KMS-11 (cell line): ENCODE measurements around the gene TRIP13.

Experiments used
- H2AFZ ChIP-seq: fragments of 200-600 bp; sonication (generic); 2 replicates; pipeline ENCODE4 v1.6.1; 2016; ENCODE audit warnings: antibody characterized with exemption, mixed run types, low read depth
- H3K27ac ChIP-seq: fragments of 200-600 bp; sonication (generic); 2 replicates; pipeline ENCODE4 v1.6.1; 2016; ENCODE audit warnings: mild to moderate bottlenecking, mixed run types
- H3K27me3 ChIP-seq: fragments of 200-600 bp; sonication (generic); 2 replicates; pipeline ENCODE4 v1.6.1; 2017; ENCODE audit warnings: mild to moderate bottlenecking, low read depth, mixed run types, moderate library complexity; ENCODE audit not compliant: insufficient read depth
- H3K36me3 ChIP-seq: fragments of 200-600 bp; sonication (generic); 2 replicates; pipeline ENCODE4 v1.6.1; 2017; ENCODE audit warnings: mild to moderate bottlenecking, mixed run types; ENCODE audit not compliant: insufficient read depth
- H3K4me1 ChIP-seq: fragments of 200-600 bp; sonication (generic); 2 replicates; pipeline ENCODE4 v1.6.1; 2016; ENCODE audit warnings: mild to moderate bottlenecking, low read depth, mixed run types; ENCODE audit not compliant: poor library complexity, severe bottlenecking
- H3K4me2 ChIP-seq: fragments of 200-600 bp; sonication (generic); 2 replicates; pipeline ENCODE4 v1.7.0; 2016; ENCODE audit warnings: mild to moderate bottlenecking, mixed run types
- H3K4me3 ChIP-seq: fragments of 200-600 bp; sonication (generic); IDR thresholded peaks from 2 replicates; pipeline ENCODE4 v1.6.1; 2017; ENCODE audit warnings: low read depth, low read length, mixed read lengths; ENCODE audit not compliant: insufficient read depth
- H3K79me2 ChIP-seq: fragments of 200-600 bp; sonication (generic); 2 replicates; pipeline ENCODE4 v1.6.1; 2016; ENCODE audit warnings: low read depth, mixed run types; ENCODE audit not compliant: insufficient read depth
- H3K9ac ChIP-seq: fragments of 200-600 bp; sonication (generic); 2 replicates; pipeline ENCODE4 v1.6.1; 2016; ENCODE audit warnings: mild to moderate bottlenecking, mixed run types
- H4K20me1 ChIP-seq: fragments of 200-600 bp; sonication (generic); 2 replicates; pipeline ENCODE4 v1.6.1; 2016; ENCODE audit warnings: mild to moderate bottlenecking, mixed run types; ENCODE audit not compliant: insufficient read depth
- TF ChIP-seq, protein P1 (sequence below): fragments of 200-600 bp; sonication (generic); conservative IDR thresholded peaks from 2 replicates; pipeline ENCODE4 v1.6.1; 2017; ENCODE audit warnings: low read depth, mild to moderate bottlenecking, antibody characterized with exemption, low read length, moderate library complexity, mixed read lengths

Gene TRIP13

GRCh38 chr5:962386-962785 is 69.7 kb downstream of the TRIP13 start:
- H3K27me3 ChIP-seq, result no peaks in the 10 kb centered on the region; the same call in 1 of the 2 replicates

DNA sequence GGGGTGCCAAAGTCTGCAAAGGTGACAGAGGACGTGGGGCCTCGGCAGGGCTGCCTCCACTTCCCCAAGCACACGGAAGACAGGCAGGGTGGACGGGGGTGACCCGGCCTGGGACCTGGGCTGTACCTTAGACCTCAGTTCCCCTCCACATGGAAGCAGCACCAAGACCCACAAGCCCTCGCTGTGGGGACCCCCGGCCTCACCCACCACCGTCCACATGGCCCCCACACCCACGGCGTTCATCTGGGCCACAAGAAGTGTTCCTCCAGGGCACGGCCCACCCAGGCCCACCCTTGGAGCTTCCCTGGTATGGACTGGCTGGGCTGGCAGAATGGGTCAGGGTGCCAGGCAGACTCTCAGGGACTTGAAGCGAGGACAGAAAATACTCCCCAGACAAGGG is 70.1 kb downstream of the TRIP13 start:
- H3K4me1 ChIP-seq, result peaks cover 54% of the 10 kb centered on the region
- no peaks in the 10 kb centered on the region for H3K36me3 ChIP-seq
- H3K4me3 ChIP-seq, result no peak overlapping the region
- peak overlapping the region; percentile 91 for H3K27ac ChIP-seq
- H2AFZ ChIP-seq, result no peak overlapping the region
- no peaks in the 10 kb centered on the region; the same call in 1 of the 2 replicates for H3K27me3 ChIP-seq
- no peaks in the 10 kb centered on the region for H4K20me1 ChIP-seq
- H3K79me2 ChIP-seq, result no peaks in the 10 kb centered on the region; the same call in 1 of the 2 replicates
- peak overlapping the region; percentile 76 for H3K4me2 ChIP-seq
- peak overlapping the region; percentile 63; the same call in 1 of the 2 replicates for H3K9ac ChIP-seq
- TF ChIP-seq, protein P1, sequence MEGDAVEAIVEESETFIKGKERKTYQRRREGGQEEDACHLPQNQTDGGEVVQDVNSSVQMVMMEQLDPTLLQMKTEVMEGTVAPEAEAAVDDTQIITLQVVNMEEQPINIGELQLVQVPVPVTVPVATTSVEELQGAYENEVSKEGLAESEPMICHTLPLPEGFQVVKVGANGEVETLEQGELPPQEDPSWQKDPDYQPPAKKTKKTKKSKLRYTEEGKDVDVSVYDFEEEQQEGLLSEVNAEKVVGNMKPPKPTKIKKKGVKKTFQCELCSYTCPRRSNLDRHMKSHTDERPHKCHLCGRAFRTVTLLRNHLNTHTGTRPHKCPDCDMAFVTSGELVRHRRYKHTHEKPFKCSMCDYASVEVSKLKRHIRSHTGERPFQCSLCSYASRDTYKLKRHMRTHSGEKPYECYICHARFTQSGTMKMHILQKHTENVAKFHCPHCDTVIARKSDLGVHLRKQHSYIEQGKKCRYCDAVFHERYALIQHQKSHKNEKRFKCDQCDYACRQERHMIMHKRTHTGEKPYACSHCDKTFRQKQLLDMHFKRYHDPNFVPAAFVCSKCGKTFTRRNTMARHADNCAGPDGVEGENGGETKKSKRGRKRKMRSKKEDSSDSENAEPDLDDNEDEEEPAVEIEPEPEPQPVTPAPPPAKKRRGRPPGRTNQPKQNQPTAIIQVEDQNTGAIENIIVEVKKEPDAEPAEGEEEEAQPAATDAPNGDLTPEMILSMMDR, result no peak

More at GRCh38 chr5:962386-962785, 69.7 kb downstream of the TRIP13 start:
- peak overlapping the region; percentile 63; the same call in 1 of the 2 replicates for H3K9ac ChIP-seq
- no peaks in the 10 kb centered on the region for H4K20me1 ChIP-seq
- no peaks in the 10 kb centered on the region for H3K36me3 ChIP-seq
- no peak overlapping the region for H2AFZ ChIP-seq
- peak overlapping the region; percentile 91 for H3K27ac ChIP-seq
- TF ChIP-seq, protein P1, result no peak
- H3K4me1 ChIP-seq, result peaks cover 58% of the 10 kb centered on the region
- H3K79me2 ChIP-seq, result no peaks in the 10 kb centered on the region; the same call in 1 of the 2 replicates
- no peak overlapping the region for H3K4me3 ChIP-seq
- peak overlapping the region; percentile 76; the same call in 1 of the 2 replicates for H3K4me2 ChIP-seq

DNA sequence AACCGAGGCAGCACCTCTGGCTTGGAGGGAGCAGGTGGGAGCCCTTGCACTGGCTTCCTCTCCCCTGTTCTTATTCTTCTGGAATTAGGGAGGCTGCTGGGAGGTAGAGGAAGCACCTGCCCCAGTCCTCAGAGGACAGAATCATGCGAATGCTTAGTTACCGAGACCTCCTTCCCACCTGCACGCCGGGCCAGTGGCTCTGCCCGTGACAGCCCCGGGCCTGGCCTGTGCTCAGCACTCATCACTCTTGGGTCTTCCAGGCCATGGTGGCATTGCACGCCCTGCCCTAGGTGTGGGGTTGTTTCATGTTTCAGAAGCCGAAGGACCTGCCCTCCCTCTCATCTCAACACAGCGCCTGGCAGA is 70.6 kb downstream of the TRIP13 start:
- Histone ChIP-seq H3K27ac (peak overlapping the region; percentile 91), H2AFZ (peak overlapping the region; percentile 16; the same call in 1 of the 2 replicates), H3K4me1 (peaks cover 52% of the 10 kb centered on the region), H3K36me3 (no peaks in the 10 kb centered on the region), H3K27me3 (no peaks in the 10 kb centered on the region; the same call in 1 of the 2 replicates), H3K4me2 (peak overlapping the region; percentile 76), H3K79me2 (no peaks in the 10 kb centered on the region; the same call in 1 of the 2 replicates), H4K20me1 (no peaks in the 10 kb centered on the region), H3K9ac (peak overlapping the region; percentile 63), H3K4me3 (no peak overlapping the region)
- TF ChIP-seq, protein P1, result no peak

DNA sequence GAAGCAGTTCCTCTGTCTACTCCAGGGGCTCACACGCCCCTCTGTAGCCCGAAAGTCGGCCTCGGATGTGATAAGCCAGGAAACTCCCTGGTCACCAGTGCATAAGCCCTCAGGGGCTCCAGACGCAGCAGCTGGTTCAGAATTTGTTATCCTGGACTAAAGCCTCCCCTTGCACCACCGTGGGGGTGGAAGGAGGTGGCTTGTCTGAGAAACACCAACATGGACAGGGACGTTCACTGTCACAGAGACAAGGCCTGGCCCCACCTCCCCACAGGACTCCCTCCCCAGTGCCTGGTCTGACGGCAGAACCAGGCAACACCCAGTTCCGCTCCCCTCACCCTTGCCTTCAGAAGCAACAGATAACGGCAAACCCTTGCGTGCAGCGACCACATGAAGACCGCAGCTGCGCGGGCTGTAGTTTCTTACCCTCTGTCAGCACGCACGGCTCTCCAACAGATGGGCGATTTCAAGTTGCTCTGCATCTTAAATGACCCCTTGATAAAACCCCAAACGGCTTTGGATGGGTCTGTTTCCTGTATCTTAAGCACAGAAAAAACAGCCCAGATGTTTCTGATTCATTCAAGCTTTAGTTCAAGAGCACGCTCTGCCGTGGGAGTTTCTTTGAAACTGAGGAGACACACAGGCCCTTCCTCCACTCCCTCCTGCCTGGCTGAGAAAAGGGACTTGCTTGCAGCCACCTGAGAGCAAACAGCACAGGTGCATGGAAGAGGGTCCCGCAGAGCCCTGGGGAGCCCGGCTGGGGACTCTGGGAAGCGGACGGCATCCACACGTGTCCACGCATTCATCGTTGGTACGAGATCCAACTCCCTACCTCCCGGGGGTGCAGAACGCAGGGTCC is 71.2 kb downstream of the TRIP13 start:
- Histone ChIP-seq H4K20me1 (no peaks in the 10 kb centered on the region), H2AFZ (peak overlapping the region; percentile 16; the same call in 1 of the 2 replicates), H3K27me3 (no peaks in the 10 kb centered on the region; the same call in 1 of the 2 replicates), H3K9ac (peak overlapping the region; percentile 68), H3K4me3 (no peak overlapping the region), H3K79me2 (no peaks in the 10 kb centered on the region; the same call in 1 of the 2 replicates), H3K4me2 (peak overlapping the region; percentile 76), H3K36me3 (no peaks in the 10 kb centered on the region), H3K27ac (peak overlapping the region; percentile 91), H3K4me1 (peaks cover 52% of the 10 kb centered on the region)
- TF ChIP-seq, protein P1, result no peak
